HG03575 (cell line): ENCODE results near the gene NOTCH4.
"Not testable (repeated sequence)": the region's sequence is repeated elsewhere in the genome, so short reads cannot be mapped to it uniquely, and the experiment has no call there.

ENCODE experiments used
- ATAC-seq: cut with Tn5 transposase; IDR thresholded peaks from one replicate; pipeline ENCODE4 v1.9.1; 2021; ENCODE audit not compliant: unreplicated experiment, insufficient number of reproducible peaks, low FRiP score; ENCODE audit errors: extremely low read depth

Gene NOTCH4

DNA sequence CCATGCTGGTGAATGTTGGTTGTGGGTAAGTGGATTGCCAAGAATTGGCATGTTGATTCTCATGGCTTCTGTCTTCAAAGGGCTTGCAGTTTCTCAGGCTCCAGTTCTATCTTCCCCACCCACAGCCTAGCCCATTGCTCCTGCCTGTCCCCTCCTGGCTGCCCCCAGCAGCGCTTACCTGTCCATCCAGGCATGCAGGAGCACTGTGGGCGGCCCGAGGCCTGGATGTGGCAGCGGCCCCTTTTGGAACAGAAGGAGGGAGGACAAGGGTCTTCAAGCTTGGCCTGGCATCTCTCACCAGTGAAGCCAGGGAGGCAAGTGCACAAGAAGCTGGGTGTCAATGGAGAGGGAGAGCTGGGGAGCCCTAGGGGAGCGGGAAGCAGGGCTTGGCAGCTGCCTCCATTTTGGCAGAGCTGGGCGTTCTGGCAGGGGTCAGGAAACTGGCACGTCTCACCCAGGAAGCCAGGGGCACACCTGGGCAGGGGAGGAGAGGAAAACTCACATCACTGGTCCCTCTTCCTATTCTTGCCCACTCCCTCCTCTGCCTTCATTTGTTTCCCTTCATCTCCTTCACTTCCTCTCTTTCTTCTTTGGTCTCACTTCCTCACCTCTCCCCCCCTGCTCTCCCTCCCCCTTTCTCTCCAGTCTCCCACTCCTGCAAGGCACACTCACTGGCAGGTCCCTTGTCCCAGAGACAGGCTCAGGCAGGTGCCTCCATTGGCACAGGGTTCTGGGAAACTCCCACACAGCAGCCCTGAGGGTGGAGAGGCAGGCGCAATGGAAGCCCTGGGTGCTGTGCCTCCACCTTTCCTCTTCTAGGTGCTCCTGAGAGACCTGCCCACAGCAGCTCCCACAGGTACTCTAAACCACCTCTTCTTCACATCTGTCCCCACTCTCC, 1.3 kb downstream of the NOTCH4 start:
- no peak for ATAC-seq

DNA sequence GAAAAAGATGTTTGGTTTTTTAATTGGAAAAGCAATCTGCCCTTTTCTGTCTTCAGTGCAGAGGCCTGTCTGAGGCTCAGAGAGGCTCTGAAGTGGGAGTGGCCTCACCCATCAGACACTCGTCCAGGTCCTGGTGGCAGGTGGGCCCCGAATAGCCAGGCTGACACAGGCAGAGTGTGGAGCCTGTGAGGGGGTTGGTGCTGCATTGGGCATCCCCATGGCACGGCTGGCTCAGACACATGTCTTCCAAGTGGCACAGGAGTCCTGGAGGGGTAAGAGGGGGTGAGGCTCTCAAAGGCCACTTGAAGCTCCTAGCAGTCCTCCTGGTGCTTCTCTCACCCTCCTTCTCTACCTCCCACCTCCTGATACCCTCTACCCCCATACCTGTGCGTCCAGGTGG, 3.8 kb downstream of the NOTCH4 start:
- no peak for ATAC-seq

DNA sequence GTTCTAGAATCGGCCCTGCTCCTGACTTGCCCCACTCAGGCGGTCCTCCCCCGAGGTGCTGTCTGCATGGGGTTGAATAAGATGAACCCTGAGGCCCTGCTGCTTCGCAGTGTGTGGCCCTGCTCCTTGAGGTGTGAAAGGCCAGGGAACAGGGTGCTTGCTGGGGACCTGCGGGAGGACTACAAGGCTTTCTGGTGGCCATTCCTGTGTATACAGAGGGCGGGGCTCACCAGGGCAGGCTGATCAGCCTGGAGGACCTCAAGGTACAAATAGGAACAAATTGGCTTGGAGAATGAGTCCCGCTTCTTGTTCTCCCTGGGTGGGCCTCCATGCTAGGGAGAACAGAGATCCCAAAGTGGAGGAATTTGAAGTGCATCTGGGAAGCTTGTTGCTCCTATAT, 5.7 kb downstream of the NOTCH4 start:
- ATAC-seq, result no peak

DNA sequence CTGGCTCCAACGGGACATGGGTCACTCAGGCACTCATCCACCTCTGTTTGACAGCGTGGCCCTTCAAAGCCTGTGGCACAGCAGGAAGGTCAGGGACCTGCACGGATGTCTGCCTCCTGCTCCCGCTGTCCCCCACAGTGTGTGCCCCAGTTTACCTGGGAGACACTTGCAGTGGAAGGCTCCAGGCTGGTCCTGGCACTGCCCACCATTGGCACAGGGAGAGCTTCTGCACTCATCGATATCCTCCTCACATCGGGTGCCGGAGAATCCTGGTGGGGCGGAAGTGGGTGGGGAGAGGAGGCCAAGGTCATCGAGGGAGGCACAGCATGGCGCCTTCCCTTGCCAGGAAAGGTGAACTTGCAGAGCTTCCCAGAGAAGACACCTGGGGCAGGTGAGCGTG, 6.9 kb downstream of the NOTCH4 start:
- no peak for ATAC-seq

DNA sequence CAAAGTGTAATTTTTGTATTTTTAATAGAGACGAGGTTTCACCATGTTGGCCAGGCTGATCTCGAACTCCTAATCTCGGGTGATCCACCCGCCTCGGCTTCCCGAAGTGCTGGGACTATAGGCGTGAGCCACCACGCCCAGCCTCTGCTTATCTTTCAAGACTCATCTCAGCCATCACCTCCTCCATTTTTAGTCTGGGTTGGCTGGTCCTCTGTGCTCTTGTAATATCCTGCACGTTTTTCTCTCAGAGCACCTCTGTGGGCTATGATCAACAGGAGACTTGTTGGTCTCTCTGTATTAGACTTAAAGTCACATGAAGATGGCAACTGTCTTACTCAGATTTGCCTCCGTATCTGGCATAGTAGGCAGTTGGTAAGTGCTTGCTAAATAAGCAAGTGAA, 7.6 kb downstream of the NOTCH4 start:
- ATAC-seq, result no peak

DNA sequence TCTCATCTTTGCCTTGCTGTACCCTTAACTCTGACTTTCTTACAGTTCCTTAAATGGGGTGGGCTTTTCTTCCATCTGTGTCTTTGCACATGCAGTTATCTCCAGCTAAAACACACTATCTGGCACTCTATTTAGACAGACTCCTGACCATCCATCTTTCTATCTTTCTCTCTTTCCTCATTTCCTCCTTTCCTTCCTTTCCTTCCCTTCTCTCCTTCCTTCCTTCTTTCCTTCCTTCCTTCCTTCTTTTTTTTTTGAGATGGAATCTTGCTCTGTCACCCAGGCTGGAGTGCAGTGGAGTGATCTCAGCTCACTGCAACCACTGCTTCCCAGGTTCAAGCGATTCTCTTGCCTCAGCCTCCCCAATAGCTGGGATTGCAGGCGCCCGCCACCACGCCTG, 8.2 kb downstream of the NOTCH4 start:
- no peak for ATAC-seq

DNA sequence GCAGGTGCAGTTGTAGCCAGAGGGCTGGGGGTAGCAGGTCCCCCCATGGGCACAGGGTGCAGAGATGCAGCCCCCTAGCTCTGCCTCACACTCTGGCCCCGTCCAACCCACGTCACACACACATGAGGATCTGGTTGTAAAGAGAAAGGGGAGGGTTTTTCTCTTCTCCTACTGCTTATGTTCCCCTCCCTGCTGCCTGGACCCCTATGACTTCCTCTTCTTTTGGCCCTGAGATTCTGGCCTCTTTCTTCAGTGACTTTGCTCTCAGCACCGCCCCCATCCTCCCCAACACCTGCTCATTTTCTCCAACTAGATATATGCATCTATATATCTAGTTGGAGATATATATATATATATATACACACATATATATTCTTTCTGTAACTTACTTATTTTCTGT, 9.7 kb downstream of the NOTCH4 start:
- no peak for ATAC-seq

DNA sequence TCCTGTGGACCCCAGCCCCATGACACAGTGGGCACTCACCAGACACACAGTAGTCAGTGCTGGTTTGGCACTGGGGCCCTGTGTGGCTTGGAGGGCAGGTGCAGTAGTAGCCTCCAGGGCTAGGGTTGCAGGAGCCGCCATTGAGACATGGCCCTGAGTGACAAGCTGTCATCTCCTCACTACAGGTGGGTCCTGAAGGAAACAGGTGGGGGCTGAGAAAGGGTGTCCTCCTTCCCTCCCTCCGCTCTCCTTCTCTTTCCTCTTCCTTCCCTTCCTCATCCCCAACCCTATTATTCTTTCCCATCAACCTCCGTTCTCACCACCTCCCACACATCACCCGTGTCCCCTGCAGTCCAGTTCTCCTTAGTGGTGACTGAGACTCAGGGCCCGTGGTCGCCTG, 10.2 kb downstream of the NOTCH4 start:
- no peak for ATAC-seq

DNA sequence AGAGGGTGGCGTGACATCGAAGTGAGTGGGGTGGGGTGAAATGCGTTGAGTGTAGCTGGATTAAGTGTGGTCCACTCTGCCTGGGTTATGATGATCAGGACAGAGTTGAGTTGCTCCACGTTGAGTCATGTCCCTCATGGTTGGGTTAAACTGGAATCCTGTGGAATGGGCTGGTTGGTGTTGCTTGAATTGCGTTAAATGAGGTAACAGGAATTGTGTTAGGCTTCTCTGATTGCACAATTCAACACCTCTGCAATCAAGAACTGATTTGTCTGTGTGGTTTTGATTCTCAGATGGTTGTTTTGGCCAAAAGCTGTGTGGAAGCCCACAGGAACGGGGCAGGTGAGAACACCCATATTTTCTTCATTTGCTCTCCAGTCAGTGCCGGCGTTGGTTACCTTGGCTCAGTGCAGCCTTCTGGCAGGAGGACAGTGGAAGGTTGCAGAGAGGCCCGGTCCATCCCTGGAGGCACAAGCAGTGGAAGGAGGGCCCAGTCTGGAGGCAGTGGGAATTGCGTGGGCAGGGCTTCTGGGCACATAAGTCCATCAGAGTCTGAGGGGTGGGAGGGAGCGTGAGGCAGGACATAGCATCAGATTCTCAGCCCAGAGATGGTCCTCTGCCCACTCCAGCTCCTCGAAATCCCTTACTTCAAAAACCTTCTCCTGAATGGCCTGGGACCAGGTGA, 11.6 kb downstream of the NOTCH4 start:
- ATAC-seq, result no peak

DNA sequence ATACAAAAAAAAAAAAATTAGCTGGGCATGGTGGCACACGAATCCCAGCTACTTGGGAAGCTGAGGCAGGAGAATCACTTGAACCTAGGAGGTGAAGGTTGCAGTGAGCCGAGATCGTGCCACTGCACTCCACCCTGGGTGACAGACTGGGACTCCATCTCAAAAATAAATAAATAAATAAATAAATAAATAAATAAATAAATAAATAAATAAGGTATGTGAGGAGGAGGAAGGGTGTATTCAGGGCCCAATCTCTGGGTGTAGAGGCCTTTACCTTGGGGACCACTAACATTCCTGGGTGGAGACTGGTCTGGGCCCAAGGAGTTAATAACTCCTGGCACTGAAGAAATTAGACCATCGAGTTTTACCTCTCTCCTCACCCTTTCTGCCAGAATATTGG, 12.4 kb downstream of the NOTCH4 start:
- ATAC-seq, result not testable (repeated sequence)

DNA sequence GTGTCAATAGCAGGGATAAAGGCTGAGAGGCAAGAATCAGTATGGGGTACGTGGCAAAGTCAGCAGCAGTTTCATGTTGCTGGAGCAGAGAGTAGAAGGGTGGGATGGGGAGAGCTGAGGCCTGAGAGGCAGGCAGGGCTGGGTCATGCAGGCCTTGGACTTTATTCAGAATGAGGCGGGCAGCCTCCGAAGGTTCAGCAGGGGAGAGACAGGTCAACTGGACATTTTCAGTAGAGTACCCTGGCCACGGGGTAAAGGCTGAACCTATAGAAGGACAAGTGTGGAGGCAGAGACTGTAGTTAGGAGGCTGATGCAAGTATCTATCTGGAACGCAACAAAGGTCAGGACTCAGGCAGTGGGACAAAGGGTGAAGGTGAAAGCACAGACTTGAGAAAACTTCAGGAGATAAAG, 13.7 kb downstream of the NOTCH4 start:
- ATAC-seq, result no peak

DNA sequence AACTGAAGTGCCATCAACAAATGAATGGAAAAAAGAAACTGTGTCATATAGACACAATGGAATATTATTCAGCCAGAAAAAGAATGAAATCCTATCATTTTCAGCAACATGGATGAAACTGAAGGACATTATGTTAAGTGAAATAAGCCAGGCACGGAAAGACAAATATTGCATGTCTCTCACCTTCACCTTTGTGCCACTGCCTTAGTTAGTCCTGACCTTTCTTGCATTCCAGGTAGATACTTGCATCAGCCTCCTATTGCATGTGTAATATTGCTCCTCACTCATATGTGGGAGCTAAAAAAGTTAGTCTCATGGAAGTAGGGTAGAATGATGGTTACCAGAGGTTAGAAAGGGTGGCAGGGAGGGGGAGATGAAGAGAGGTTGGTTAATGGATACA, 14.9 kb downstream of the NOTCH4 start:
- no peak for ATAC-seq

DNA sequence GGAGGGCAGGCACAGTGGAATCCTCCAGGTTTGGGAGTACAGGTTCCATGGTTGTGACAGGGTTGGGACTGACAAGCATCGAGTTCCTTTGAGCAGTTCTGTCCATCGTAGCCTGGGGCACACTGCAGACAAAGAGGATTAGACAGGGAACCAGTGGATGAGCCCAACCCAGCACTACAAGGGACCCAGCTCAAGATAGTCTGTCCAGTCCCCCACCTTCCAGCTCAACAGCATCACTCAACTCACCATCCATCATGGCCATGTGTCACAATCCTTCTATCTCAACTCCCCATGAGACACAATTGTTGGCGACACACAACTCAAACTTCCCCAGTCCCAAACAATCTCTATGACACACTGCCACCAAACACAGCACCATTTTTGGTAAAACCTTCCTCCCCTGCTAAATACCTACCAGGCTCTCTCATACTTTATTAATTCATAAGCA, 19.6 kb downstream of the NOTCH4 start:
- no peak for ATAC-seq

DNA sequence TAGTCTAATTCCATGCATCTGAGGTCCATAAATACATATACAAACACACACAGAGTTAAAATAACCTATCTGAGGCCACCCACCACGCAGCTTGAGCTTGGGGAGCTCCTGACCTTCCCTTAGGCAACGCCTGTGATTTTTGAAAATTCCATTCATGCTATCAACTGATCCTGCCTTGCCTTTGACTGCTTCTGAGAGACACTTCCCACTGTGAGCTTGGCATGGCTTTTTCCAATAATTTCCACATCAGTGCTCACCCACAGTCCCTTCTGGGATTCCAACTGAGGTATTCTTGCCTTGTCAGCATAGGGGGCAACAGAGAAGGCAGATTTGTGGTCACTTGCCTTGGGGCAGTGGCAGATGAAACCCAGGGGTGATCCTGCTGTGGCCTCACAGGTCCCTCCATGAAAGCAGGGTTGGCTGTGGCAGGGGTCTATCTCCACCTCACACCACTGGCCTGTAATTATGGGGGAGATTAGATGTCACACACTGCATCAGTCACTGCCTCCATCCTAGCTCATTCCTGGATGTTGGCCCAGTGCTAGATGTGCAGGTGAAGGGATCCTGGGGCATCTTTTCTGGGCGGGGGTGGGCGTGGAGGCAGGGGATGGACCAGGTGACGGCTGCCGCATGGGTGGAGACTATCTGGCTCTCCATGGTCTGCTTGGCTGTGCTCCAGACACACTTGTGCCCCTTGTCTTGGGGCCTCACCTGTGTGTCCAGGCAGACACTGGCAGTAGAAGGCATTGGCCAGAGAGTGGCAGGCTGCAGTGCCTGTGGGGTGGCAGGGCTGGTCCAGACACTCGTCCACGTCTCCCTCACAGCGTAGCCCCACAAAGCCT, 20.2 kb downstream of the NOTCH4 start:
- ATAC-seq, result no peak

DNA sequence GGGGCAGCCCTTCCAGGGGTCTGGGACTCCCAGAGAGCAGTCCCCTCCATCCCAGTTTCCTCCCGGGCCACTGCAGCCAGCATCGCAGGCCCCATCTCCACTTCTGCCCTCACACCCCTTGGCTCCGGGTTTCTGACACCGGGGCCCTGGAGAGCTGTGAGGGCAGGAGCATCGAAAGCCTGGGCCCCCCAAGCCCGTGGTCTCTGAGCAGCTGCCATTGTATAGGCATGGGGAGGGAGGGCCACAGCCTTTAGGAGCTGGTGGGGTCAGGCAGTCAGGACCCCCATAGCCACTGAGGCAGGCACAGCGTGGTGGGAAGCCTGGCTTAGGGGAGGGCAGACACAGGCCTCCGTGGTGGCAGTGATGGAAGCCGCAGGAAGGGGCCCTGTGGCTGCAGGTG, 21.7 kb downstream of the NOTCH4 start:
- no peak for ATAC-seq

DNA sequence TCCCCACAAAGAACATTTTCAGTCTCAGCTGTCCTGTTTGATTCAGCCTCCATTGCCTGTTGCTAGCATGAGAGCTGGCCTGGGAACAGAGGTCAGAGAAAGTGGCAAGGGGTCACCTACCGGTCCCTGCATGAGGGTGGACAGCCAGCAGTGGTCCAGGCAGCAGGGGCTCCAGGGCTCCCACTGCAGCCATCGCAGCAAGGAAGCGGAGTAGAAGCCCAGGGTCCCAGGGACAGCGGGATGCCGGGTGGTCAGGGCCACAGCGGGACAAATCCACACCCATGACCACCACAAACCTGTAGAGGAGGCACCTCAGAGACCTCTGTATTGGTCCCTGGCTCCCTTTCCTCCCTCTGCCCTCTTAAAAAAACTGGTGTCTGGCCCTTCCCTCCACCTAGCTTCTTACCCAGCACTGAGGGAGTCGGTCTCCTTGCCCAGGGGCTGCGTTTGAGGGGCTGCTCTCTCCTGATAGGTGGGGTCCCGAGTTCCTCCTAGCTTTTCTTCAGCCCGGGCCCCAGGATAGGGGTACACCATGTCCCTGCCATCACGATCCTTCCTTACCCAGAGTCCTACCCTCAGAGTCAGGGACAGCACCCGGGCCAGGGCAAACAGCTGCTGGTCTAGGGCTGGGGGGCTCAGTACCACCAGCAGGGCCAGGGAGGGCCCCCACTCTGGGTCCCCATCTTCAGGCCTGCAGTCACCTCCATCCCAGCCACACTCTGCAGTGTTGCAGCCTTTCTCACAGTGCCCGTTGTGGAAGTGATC, 23.0 kb downstream of the NOTCH4 start:
- ATAC-seq, result no peak

DNA sequence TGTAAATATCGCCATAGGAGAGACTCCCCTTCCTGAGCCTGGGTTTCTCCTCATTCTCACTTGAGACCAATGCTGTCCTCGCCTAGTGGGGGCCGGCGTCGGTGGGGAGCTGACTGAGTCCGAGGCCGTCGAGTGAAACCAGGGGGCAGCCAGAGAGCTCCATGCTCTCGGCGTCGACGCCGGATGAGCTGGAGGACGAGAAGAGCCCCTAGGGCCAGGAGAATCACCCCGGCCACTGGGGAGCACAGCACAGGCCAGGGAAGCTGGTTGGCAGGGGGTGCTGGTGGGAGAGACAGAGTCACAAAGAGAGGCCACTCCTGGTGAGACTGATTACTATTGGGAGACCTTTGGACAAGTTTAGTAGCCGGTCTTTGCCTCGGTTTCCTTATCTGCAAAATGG, 25.0 kb downstream of the NOTCH4 start:
- no peak for ATAC-seq

DNA sequence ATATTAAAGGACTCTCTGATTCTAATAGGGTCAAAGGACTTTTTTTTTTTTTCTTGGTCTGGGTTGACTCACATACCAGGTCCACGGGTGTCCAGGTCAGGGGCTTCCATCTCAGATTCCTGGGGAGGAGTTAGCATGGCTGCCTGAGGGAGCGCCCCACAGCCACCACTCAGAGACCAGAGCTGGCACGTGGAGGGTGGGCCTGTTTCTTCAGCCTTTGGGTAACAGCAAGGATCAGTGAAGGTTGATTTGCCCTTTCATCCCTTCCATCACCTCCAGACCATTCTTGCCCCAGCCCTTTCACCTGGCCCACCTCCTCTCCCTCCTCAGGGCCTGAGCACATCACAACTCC, 25.5 kb downstream of the NOTCH4 start:
- ATAC-seq, result no peak
